Measurements from ENCODE around the gene JARID2.

JARID2 gene

DNA sequence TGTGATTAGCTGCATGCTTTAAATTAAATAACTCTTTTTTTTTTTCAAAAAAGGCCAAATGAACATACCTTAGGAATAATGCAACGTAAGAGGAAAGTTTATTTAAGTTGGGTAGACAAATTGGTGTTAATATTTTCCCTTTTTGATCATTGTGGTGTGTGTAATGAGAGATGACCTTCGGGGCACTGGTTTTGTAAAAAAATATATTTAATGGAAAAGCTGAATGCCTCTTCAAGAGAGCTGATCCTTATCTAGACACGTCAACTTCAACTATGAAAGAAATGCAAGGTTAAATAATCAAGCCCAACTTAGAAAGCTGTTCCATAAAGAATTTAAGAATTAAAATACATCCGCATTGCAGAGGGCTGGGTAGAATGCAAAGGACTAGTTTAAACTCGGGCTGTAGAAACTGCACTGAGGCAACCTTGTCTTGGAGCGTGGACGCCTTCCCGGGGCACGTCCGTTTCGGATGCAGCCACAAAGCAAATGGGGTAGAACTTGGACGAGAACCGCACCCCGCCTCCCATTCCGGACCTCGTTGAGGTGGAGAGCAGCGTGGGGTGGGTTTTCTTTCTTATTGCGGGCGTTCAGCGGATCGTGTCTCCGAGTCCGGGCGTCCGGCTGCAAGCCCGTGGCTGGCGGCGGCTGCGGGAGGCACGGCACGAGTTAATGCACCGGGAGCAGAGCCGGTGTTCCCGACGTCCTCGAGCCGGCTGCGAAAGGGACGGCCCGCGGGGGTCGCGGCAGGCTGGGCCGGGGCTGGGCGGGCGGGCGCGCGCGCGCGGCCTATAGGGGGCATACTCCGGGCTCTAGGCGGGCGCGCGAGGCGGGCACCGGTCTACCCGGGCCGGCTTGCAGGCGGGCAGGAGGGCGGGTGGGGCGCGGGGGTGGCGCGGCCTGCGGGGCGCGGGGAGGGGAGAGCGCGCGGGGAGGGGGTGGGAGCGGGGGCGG lies 1.9 kb downstream of the JARID2 start:
- peak; percentile 58 for DNase-seq (ENCODE audit: low spot score)

DNA sequence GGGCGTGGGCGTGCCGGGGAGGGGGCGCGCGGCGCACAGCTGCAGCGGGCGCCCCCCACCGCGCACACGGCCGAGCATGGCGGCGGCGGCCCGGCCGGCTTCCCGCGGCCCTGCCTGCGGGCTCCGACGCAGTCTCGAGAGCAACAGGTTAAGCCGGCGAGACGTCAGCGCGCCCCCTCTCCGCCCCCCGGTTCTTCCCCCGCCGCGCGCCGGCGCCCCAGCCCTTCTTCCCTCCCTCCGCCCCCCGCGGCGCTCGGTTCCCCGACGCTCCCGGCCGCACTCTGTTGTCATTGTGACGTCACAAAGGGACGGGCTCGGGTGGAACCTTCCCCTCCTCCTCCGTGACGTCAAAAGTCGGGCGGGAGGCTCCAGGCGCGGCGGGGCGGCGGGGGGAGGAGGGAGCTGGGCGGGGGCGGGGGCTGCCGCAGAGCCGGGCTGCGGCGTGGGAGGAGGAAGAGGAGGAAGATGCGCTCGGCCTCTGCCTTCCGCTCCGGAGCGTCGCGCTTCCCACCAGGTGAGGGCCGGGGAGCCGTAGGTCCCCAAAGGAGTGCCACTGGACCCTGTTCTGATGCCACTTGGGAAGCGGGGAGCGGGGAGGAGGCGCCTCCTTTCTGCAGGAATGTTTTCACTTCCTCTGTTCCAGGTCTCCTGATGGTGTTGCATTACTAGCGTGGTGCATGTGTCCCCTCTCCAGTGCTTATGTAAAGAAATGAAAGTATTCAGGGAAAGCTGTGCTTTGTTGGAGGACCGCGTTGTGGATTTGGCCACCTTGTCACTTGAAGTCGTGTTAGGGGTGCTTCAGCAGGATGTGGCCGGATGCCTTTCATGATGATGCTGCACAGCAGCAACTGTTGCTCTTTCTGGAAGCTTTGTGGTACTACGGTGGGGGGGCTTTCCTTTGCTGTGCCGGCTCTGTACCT lies 2.8 kb downstream of the JARID2 start:
- DNase-seq (ENCODE audit: low spot score), result peak; percentile 91

DNA sequence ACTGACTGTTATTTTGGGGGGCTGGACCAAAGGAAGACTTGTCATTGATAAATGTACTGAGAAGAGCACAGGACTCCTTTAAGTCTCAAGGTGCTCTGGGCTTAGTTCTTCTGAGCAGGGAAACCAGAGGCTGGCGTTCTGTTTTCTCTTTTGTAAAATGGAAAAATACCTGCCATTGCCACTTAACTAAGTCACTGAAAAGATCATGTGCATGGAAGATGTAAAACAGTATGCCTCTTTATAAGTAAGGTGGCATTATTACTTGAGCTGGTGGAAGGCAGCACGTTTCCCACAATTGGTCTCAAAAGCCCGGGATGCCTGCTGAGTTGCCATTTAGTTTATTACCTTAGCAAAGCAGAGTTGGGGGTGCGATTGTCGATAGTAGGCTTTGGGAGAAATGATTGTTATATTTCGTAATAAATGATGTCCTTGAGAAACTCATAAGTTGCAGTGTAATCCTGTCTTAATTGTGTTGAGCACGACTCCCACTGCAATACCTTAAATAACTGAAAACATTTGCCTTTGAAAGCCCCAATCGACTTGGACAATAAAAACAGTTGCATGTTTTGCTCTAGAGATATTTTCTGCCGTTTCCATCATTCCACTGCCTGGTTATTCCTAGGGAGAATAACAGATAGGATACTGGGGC lies 3.6 kb downstream of the JARID2 start:
- no peak for DNase-seq (ENCODE audit: low spot score)

DNA sequence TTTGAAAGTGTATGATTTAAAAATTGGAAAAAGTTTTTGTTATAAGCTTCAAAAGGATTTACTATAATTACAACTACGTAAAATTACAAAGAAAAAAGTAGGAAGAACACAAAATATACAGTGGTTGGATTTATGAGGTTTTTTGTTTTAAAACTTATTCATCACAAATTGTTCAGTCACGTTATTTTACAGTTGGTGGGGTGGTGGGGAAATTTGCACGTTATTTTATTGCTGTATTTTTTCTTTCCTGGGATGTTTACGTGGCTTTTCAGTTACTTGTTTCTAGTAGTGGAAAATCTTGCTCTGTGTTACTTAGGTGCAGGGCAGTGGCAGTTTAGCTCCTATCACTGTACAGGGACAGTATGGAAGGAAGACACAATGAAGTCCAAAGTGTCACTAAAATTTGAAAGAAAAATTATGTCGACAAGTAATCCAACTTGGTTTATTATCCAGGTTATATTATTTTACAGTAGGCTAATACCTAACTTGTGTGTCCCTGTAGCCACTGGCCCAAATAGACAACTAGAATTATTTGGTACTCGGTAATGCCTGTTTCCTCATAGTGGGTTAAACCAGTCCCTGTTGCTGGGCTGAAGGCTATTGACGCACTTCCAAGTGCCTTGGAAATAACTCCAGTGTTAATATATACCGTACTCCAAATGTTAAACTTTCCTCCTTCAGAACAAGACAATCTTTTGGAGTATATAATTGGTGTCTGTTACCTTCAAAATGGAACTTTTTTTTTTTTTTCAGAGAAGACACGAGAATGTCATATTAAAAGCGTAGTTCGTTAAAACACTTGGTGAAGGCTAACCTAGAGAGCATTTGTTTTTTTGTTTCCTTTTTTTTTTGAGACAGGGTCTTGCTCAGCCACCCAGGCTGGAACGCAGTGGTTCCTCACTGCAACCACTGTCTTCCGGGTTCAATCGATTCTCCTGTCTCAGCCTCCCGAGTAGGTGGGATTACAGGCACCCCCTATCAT lies 4.6 kb downstream of the JARID2 start:
- no peak for DNase-seq (ENCODE audit: low spot score)

DNA sequence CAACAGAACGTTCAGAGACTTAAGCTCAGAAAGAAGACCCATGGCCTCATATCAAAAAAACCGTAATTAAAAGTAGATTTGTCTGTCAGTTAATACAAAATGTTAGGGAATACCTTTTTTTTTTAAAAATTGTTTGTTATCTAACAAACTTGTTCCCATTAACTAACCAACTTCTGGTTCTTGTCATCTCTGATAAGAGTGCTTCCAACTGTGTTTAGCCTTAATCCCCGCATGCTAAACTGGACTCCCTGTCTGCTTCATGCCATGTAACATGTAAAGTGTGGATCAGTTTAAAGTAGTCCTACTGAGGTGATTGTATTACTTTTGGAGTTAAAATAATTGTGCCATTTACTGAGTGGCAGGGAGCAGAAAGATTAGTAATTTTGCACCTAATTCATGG lies 6.3 kb downstream of the JARID2 start:
- no peak for DNase-seq (ENCODE audit: low spot score)

DNA sequence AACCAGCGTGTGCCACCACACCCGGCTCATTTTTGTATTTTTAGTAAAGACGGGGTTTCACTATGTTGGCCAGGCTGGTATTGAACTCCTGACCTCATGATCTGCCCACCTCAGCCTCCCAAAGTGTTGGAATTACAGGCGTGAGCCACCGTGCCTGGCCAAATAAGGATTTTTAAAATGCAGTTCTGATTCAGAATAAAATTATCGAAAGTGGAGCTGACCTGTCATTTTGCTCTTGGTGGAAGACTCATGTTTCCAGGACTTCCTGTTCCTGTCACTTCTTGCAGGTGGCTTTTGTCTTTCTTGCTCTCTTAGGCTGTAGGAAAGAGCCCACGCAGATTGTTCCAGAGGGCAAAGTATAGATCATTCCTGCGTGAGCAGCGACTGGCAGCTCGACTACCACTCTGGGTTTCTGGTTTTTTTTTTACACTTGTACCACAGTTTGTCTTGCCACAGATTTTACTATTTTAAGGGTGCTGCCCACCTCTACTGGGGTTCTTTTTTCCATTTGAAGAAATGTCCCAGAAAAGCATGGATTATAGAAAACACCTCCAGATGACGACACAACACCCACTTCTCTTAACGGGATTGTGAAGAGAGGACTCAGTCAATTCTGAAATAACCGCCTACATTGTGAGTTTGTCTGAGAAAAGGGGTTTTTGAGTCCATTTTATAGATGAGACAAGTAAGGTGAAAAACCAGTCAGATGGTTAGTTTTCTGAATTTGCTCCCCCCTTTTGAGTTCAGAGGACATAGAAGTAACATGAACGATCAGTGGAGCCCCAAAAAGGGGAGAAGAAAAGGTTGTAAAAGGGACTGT lies 7.5 kb downstream of the JARID2 start:
- no peak for DNase-seq (ENCODE audit: low spot score)

DNA sequence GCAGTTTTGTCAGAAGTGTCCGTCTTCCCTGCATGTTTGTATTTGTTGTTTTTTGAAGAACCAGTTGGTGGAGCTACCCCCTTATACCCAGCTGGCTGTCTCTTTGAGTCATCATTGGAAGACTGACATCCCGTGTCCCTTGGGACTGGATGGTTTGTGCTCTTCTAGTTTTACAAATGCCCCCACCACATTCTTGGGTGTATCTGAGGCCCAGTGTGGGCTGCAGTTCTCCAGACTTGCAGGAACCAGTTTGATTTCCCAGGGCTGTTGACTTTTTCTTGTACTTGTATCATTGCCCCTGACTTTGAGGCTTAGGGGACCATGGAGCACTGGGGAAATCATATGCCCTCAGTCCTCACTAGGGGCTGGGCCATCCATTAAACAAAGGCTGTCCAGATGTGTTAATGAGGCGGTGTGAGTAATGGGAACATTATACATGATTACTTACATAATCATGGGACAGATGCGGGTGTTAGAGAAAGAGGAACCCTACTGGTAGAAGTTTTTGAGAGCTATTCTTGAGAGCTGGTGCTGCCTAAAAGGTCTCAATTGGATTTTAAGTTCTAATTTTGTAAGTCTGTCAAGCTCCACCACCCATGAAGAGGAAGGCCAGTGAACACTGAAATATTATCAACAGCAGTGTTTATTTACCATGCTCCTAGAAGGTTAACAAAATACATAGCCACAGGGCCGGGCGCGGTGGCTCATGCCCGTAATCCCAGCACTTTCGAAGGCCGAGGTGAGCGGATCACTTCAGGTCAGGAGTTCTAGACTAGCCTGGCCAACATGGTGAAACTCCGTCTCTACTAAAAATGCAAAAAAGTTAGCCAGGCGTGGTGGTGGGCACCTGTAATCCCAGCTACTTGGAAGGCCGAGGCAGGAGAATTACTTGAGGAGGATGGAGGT lies 8.5 kb downstream of the JARID2 start:
- DNase-seq (ENCODE audit: low spot score), result no peak

DNA sequence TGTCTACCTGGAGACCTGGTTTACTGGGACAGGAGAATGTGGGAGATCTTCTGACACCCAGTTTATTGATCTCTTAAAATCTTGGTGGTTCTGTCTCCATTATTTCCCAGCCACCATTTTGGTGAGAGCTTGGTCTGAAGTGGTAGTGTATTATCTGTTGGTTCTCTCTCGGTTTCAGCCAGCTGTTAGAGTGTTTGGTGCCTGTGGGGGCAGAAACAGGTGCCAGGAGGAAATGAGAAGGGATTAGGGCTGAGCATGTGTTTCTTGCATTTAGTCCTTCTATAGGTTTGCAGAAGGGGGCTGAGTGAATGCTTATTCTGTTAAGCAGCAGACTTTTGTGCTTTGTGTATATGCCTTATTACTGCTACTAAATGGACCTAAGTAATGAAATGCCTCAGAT lies 9.6 kb downstream of the JARID2 start:
- no peak for DNase-seq (ENCODE audit: low spot score)

DNA sequence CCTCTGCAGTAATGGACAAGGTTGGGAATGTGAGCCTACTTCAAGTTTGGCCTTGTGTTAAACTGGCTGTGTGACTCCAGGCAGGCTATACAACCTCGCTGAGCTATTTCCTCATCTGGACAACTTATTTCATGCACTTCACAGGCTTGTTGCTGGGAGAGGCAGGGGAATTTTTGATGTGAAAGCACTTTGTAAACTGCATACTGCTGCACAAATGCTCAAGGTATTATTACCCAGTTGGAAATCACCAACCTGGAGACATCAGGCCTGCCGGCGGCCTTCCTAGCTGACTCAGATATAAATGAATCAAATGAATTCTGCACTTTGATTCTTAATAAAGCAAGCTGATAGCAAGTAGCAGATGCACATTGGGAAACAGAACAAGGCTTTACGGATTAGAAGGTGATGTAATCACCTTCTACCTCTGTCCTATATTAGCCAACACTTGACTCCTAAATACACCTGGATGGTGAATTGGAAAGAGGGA lies 10.1 kb downstream of the JARID2 start:
- DNase-seq (ENCODE audit: low spot score), result no peak

DNA sequence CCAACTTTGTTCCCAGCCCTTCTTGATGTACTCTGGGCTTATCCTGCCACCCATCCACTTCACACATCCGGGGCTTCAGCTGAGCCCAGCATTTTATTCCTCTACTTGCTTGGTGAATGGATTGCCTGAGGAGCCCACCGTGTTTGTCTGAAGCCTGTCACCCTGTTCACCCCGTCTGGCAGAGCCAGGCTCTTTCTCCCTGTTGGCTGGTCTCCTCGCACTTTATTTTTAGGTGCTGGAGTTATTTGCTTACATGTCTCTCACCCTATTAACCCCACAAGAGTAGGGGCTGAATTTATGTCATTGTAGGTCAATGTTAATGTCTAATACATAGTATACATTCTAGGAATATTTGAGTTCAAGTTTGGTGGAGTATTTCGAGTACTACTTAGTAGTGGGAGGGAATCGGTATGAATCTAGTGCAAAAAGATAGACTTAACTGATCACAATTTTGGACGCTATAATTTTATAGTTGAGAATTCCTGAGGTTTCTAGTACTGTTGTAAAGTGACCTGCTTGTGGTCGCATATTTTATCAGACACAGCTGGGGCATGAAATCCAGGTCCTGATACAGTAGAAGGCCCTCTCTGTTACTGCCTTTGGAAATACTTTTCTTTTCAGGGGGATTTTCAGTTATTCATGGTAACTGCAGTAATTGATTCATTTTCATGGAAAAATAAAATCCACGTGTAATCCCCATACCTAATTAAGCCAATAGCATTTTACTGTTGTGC lies 10.8 kb downstream of the JARID2 start:
- DNase-seq (ENCODE audit: low spot score), result no peak

DNA sequence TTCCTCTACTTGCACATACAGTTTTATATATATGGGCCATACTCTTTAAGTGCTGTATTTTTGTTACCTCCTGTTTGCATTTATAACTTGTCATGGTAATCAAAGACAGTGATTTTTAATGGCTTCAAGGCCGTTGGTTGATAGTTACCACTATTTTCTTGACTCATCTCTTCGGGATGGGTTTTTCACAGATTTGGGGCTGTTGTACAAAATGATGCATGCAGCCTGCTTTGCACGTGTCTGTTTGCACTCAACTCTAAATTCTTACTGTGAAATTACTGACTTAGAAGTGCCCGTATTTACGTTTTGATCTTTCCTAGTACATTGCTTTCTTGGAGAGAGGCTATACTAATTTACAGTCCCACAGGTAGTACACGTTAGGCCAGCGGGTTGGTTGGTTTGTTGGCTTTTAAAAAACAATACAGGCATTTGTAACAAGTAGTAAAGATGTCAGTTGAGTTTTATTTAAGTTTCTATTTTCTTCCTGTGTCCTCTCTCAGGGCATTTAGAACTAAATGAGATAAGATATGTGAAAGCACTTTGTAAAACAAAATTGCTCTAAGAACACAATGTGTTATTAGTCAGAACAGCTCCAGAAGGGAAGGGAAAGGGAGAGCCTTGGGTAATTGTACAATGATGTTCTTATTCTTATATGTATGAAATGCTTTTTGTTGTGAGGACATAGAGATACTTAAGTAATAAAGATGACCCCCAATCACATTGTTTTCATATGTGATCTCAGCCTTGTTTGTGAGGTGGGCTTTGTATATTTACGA lies 11.7 kb downstream of the JARID2 start:
- no peak for DNase-seq (ENCODE audit: low spot score)

DNA sequence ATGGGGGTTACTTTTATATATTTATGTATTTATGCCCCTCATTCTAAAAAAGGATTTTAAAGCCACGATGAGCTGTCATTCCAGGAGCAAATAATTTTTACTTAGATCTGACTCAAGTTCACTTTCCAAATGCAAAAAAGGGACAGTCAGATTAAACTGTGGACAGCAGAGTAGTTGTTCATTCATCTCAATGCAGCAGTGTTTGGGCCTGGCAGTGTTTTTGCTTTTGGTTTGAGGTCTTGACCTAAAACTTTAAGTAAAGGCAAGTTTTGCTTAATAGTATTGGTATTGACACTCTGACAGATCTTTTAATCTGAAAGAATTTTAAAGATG lies 13.9 kb downstream of the JARID2 start:
- DNase-seq (ENCODE audit: low spot score), result no peak

DNA sequence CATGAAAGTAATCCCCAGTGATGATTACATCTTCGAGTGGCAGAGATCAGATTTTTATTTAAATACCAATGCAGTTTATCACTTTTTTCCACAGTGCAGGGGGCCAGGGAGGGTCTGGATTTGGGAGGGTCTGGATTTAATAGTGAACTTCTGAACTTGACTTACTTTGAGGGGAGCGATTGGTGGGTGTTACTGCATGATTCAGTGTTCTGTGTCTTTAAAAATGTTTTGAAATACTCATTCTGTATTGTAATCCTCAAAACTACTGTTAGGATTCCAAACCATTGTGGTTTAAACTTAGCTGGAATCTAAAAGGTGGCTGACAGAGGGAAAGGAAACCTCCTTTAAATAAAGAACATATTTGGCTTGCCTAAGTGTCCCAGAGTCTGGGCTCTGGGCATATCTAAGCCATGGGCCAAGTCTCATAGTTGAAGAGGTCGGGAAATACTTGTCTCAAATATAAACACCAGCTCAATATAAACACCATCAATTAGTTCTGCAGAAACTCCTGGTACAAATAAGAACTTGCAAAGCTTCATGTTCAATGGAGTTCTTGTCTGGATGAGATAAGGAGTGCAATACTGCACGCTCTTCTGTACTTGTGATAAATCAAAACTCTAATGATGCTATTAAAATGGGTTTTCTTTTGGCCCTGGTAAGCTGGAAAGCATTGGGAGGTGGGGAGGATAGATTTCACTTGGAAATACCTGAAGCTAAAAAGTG lies 14.4 kb downstream of the JARID2 start:
- no peak for DNase-seq (ENCODE audit: low spot score)

DNA sequence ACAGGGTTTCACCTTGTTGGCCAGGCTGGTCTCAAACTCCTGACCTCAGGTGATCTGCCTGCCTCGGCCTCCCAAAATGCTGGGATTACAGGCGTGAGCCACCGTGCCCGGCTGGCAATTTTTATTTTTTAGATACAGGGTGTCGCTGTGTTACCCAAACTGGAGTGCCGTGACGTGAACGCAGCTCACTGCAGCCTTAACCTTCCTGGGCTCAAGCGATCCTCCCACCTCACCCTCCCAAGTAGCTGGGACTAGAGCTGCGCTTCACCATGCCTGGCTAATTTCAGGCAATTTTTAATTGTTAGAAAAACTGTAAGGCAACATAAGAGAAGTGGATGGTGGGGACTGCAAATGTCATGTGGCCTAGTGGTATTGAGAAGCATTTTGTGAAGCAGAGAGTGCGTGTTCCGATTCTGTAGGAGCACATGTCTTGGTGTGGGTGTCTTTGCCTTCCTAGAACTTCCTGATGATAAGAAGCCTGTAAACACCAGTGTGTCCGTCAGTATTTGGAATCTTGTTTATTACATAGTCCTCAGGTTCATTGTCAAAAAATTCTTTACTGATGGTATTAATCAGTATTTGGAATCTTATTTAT lies 18.0 kb downstream of the JARID2 start:
- DNase-seq (ENCODE audit: low spot score), result no peak

DNA sequence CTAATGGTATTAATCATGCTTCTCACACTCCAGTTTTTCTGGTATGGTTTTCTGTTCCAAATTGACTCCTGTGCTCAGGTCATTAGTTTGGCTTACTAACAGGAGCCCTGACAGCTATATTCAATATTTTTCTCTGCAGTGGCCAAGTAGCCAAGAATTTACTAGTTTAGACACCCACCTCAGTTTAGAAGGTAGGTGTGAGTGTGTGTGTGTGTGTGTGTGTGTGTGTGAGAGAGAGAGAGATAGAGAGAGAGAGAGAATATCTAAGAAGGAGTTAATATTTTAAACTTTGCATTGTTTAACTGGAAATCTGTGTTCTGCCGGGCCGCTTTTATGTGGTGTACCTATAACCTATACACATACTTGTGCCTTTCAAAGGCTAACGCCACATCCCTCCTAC lies 18.5 kb downstream of the JARID2 start:
- DNase-seq (ENCODE audit: low spot score), result no peak

DNA sequence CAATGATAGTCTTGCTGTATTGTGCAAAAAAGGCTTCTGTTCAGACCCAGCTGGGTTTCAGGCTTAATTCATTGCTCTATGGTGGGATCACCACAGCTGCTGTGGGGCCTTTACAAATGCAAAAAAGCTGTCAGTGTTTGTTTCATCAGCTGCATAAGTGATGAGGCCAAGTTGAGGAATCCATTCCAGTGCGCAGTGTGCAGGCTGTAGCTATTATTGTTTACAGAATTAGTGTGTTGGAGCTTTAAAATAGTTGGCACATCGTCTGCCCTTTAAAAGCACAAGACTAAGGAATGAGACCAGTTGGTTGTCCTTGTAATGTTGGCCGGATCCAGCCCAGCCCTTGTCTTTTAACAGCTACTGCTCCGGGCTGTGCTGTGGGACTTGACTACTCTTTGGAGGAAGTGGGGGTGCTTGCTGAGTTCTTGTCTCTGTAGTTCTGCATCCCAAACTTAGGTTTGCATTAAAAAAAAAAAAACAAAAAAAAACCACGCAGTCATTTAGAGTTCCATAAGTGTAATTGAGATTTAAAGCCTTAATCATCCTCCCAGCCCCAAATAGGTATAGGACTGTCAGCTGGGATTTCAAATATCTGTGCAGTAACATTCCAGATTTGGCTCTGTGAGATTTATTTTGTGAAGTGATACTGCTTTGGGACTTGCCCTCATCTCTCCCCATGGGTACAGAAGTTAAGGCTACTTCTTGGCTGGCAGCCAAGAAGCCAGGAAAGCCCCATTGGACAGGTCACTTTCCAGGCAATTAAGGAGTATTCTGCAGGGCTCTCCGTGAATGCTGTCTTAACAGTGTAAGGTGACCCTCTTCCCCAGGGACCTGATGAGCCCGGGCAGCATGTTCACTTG lies 19.3 kb downstream of the JARID2 start:
- no peak for DNase-seq (ENCODE audit: low spot score)

Data from HuH-7.5 (cell line).